ENCODE data around the gene DENND1B.

Gene DENND1B

DNA sequence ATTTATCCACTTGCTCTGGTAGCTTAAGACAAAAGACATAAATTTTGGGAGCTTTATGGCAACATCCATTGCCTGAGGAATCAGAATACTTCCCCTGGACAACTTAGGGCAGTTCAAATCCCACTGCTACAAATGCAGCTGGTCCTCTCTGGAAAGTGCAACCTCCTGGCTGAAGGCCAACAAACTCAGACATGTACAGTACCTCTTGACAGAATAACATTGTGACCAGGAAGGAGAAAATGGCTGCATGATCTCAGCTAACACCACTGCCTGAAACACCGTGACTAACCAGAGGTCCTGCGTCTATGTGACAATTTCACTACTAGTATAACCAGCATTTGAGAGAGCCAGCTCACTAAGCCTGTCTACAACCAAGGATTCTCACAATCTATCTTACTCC lies 288.3 kb downstream of the DENND1B start:
- DNase-seq (ENCODE audit: low spot score): no peak
- H3K27ac ChIP-seq: no peak overlapping the region
- POLR2A ChIA-PET (ENCODE audit: low non-redundant PET): no interaction called here
- TF ChIP-seq, protein P1, sequence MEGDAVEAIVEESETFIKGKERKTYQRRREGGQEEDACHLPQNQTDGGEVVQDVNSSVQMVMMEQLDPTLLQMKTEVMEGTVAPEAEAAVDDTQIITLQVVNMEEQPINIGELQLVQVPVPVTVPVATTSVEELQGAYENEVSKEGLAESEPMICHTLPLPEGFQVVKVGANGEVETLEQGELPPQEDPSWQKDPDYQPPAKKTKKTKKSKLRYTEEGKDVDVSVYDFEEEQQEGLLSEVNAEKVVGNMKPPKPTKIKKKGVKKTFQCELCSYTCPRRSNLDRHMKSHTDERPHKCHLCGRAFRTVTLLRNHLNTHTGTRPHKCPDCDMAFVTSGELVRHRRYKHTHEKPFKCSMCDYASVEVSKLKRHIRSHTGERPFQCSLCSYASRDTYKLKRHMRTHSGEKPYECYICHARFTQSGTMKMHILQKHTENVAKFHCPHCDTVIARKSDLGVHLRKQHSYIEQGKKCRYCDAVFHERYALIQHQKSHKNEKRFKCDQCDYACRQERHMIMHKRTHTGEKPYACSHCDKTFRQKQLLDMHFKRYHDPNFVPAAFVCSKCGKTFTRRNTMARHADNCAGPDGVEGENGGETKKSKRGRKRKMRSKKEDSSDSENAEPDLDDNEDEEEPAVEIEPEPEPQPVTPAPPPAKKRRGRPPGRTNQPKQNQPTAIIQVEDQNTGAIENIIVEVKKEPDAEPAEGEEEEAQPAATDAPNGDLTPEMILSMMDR (conservative IDR thresholded peaks at IDR 0.05; ENCODE audit: low read depth): no peak
- CTCF ChIA-PET: no interaction called here

DNA sequence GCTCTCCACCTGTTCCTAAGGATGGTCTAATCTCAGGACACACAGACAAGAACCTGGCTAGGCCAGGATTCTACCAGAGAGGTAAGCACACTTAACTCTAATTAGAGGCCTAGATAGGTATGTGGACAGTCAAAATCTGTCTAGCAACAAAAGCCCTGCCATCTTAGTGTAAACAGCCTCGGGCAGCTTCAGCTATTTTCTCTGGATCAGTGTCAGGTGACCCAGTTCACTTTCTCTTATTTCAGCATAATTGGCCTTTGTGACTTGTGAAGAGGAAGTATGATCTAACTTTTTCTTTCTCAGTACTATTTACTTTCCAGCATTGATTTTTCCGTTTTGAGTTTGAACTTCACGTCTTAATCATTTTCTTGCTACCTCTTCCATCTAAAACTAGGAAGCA lies 289.5 kb downstream of the DENND1B start:
- H3K27ac ChIP-seq: no peak overlapping the region
- ChIA-PET POLR2A (ENCODE audit: low non-redundant PET) (no interaction called here), CTCF (interaction anchor here (0.6 to 0.9 kb wide), 5 partner anchors 11 to 1249 kb away, joined by 3 to 5 read pairs (median 4); no protein-coding TSS in a partner anchor)
- TF ChIP-seq, protein P1 (conservative IDR thresholded peaks at IDR 0.05; ENCODE audit: low read depth): no peak
- DNase-seq (ENCODE audit: low spot score): peak; percentile 48

DNA sequence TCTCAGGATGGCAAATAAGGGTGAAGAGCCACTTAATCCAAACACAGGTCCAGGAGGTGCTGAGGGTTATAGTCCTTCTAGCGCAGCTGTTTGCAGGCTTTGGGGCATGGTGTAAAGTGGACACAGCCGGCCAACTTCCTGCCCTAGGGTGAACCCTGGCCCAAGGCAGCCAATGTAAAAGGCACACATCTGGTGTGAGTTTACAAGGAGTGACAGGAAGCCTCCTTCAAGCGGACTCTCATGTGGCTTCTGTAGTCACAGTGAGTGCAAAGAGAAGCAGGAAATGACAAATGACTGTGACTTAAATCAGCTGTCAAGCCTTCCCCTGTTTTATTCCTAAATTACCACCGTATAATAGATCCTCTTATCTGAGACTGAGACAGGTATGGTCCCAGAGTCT lies 294.2 kb downstream of the DENND1B start:
- POLR2A ChIA-PET (ENCODE audit: low non-redundant PET): no interaction called here
- TF ChIP-seq, protein P1 (conservative IDR thresholded peaks at IDR 0.05; ENCODE audit: low read depth): no peak
- DNase-seq (ENCODE audit: low spot score): no peak
- CTCF ChIA-PET: interaction anchor here (1.1 kb wide), 1 partner anchor 9 kb away, joined by 3 read pairs; no protein-coding TSS in a partner anchor
- H3K27ac ChIP-seq: no peak overlapping the region

DNA sequence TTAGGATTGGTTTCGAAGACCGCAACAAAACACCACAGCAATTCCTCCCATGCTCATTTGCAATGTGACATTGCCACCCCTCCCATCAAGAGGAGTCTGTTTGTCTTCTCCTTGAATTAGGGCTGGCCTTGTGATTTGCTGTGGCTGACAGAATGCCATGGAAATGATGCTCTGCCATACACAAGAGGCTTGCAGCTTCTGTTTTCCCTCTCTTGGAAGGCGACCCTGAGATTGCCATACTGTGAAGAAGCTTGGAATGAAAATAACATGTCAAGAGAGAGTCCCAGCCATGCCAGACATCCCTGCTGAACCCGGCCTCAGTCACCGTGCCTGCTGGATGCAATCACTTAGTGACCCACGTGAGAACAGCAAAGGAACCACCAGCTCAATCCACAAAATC lies 294.8 kb downstream of the DENND1B start:
- ChIA-PET CTCF (interaction anchor here (0.6 to 1.5 kb wide), 3 partner anchors 39 to 583 kb away, joined by 3 to 8 read pairs (median 5); no protein-coding TSS in a partner anchor), POLR2A (ENCODE audit: low non-redundant PET) (no interaction called here)
- H3K27ac ChIP-seq: no peak overlapping the region
- no peak for DNase-seq (ENCODE audit: low spot score)
- TF ChIP-seq, protein P1 (conservative IDR thresholded peaks at IDR 0.05; ENCODE audit: low read depth): no peak

DNA sequence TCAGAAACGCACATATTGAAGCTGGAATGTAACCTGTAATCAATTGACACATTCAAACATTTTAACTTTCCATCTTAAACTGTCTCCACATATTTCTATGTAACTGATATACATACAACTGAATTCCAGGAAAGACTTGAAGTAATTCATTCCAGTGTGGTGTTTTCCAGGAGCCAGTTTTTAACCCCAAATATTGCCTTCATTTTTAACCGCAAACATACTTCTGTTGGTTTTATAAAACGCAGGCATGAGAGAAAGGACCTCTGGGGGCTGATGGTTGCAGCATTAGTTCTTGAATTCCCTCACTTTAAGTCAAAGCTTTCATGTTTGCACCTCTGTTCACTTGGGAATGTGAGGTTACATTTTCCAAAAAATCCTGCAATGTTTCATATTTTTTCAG lies 303.1 kb downstream of the DENND1B start:
- ChIA-PET CTCF (interaction anchor here (0.6 to 0.8 kb wide), 2 partner anchors 9 to 66 kb away, joined by 3 read pairs; no protein-coding TSS in a partner anchor), POLR2A (ENCODE audit: low non-redundant PET) (no interaction called here)
- TF ChIP-seq, protein P1 (conservative IDR thresholded peaks at IDR 0.05; ENCODE audit: low read depth): no peak
- no peak for DNase-seq (ENCODE audit: low spot score)
- no peak overlapping the region for H3K27ac ChIP-seq

DNA sequence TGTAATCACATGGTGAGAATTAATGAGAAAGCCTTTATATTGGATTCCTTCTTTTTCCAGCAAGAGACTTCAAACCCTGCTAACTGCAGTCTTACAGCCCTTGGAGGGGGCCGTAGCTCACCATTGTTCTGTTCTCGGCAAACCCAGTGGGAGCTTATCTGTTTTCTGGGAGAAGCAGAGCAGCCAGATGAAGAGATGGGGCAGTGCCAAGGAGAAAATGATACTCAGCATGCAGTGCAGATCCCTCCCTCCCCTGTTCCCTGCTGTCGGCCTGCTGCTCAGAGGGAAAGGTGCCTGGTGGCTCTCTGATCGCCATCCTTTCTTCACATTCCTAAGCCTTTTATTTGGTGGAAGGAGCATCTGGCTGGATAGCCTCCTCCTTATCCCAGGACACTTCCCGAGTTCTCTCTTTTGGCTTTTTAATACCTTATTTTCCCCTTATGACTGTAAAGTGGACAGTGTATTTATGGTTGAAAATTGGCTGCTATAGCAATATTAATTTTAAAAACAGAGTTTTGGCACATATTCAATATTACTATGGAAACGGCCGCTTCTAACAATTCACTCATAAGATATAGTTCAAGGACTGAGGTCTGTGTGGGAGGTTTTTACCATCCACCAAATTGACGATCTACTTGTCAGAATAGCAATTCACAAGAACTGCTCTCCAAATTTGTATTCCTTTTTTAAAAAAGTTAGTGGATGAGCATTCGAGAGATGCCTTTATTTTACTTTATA lies 303.9 kb downstream of the DENND1B start:
- POLR2A ChIA-PET (ENCODE audit: low non-redundant PET): no interaction called here
- no peak for DNase-seq (ENCODE audit: low spot score)
- TF ChIP-seq, protein P1 (conservative IDR thresholded peaks at IDR 0.05; ENCODE audit: low read depth): no peak
- H3K27ac ChIP-seq: no peak overlapping the region
- CTCF ChIA-PET: interaction anchor here (0.6 to 1.3 kb wide), 3 partner anchors 10 to 1585 kb away, joined by 3 read pairs; no protein-coding TSS in a partner anchor

Data from RWPE1 (cell line).